ENCODE results near the gene KLHDC9. TPM values are rescaled to one million over a fixed set of nuclear protein-coding genes. Genes with fewer than 3 reads are reported as not detected.
"Not testable (repeated sequence)": the region's sequence is repeated elsewhere in the genome, so short reads cannot be mapped to it uniquely, and the experiment has no call there.

KLHDC9 gene
- total and polyA plus RNA-seq, 2 of the 13 experiments (the other 11 are each of a cell fraction or from before 2014, with no cell fraction given) = 2.9 TPM

DNA sequence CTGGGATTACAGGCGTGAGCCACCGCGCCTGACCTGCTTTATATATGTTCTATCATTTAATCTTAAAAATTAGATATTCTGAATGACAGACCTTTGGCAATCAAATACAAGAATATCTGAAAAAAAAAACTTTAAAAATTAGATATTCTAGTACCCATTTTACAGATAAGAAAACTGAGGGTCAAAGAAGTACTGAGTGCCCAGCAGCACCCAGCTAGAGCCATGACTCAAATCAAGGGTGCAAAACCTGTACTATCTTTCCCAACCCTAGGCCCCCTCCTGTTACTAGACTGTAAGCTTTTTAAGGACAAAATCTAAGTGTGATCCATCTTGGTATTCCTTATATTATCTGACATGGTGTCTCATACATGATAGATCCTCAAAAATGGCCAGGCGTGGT lies 36.7 kb upstream of the KLHDC9 start:
- POLR2A ChIA-PET = no interaction called here
- intact Hi-C loops (cut with micrococcal nuclease; ENCODE audit: unreplicated experiment) (no loop called here), in situ Hi-C loops (cut with HindIII; ENCODE audit: extremely low pct_ligation_motif_present, low pct_unique_long_range_greater_than_20kb) (no loop called here)
- CTCF ChIA-PET (ENCODE audit: low intra/inter-chr PET ratio, low total read pairs) = no interaction called here
- no peak for FAIRE-seq
- Histone ChIP-seq H3K36me3 (replicated peaks in 1 of 2; ENCODE audit: control insufficient read depth in 1 of 2, insufficient read depth in 2 of 2, low read length in 2 of 2) (no peaks in the 10 kb centered on the region), H3K27ac (ENCODE audit: extremely low read length, insufficient read depth, low read length) (no peak overlapping the region), H3K79me2 (ENCODE audit: insufficient read depth, low read length) (no peaks in the 10 kb centered on the region), H3K9ac (ENCODE audit: insufficient read depth, low read depth, low read length) (no peak overlapping the region), H2AFZ (ENCODE audit: low read length) (no peak overlapping the region), H3K4me1 (ENCODE audit: insufficient read depth, low read length) (no peaks in the 10 kb centered on the region), H3K4me2 (ENCODE audit: low read depth, low read length) (no peak overlapping the region), H3K27me3 (ENCODE audit: control insufficient read depth in 1 of 2, insufficient read depth in 2 of 2, low read length in 2 of 2) (no peaks in the 10 kb centered on the region), H4K20me1 (ENCODE audit: insufficient read depth, low read length) (no peaks in the 10 kb centered on the region), H3K9me3 (ENCODE audit: low read length) (no peaks in the 10 kb centered on the region), H3K4me3 (replicated peaks in 1 of 3; ENCODE audit: insufficient read depth in 1 of 3, low read depth in 2 of 3, low read length in 3 of 3) (no peak overlapping the region)
- no peak for DNase-seq (ENCODE audit: low spot score)
- BruUV-seq (replicated peaks) = no TSS peak
- 90% methylated on average over 4 of the region's 4 CpGs for WGBS (ENCODE audit: low lambda C conversion rate)
- ATAC-seq = no peak
- 0 out of 2 replicates have a peak, but pooled peaks have one; percentile 50 for TF ChIP-seq ZNF629 (CRISPR knock-in tag; conservative IDR thresholded peaks at IDR 0.05)
- no peak for TF ChIP-seq ZNF205 (CRISPR knock-in tag; IDR thresholded peaks at IDR 0.05)

DNA sequence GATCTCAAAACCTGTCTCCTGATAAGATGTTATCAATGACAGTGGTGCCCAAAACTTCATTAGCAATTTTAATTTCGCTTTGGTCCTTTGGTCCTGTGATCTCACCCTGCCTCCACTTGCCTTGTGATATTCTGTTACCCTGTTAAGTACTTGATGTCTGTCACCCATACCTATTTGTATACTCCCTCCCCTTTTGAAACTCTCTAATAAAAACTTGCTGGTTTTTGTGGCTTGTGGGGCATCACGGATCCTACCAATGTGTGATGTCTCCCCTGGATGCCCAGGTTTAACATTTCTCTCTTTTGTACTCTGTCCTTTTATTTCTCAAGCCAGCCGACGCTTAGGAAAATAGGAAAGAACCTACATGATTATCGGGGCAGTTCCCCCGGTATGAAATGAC lies 34.2 kb upstream of the KLHDC9 start:
- in situ Hi-C loops (cut with HindIII; ENCODE audit: extremely low pct_ligation_motif_present, low pct_unique_long_range_greater_than_20kb); H3K27me3 ChIP-seq (ENCODE audit: control insufficient read depth in 1 of 2, insufficient read depth in 2 of 2, low read length in 2 of 2); ATAC-seq; H3K9ac ChIP-seq (ENCODE audit: insufficient read depth, low read depth, low read length); POLR2A ChIA-PET; H3K9me3 ChIP-seq (ENCODE audit: low read length); H3K4me3 ChIP-seq (replicated peaks in 1 of 3; ENCODE audit: insufficient read depth in 1 of 3, low read depth in 2 of 3, low read length in 3 of 3); intact Hi-C loops (cut with micrococcal nuclease; ENCODE audit: unreplicated experiment); H3K36me3 ChIP-seq (replicated peaks in 1 of 2; ENCODE audit: control insufficient read depth in 1 of 2, insufficient read depth in 2 of 2, low read length in 2 of 2); DNase-seq (ENCODE audit: low spot score); H3K4me2 ChIP-seq (ENCODE audit: low read depth, low read length); FAIRE-seq; H2AFZ ChIP-seq (ENCODE audit: low read length); H3K27ac ChIP-seq (ENCODE audit: extremely low read length, insufficient read depth, low read length); H3K79me2 ChIP-seq (ENCODE audit: insufficient read depth, low read length); BruUV-seq (replicated peaks); H3K4me1 ChIP-seq (ENCODE audit: insufficient read depth, low read length); H4K20me1 ChIP-seq (ENCODE audit: insufficient read depth, low read length); CTCF ChIA-PET (ENCODE audit: low intra/inter-chr PET ratio, low total read pairs): not testable (repeated sequence)
- WGBS (ENCODE audit: low lambda C conversion rate) = 43% methylated on average over 6 of the region's 6 CpGs

DNA sequence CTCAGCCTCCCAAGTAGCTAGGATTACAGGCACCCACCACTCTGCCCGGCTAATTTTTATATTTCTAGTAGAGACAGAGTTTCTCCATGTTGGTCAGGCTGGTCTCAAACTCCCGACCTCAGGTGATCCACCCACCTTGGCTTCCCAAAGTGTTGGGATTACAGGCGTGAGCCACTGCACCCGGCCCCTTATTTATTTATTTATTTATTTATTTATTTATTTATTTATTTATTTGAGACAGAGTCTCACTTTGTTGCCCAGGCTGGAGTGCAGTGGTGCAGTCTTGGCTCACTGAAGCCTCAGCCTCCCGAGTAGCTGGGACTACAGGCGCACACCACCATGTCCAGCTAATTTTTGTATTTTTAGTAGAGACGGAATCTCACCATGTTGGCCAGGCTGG lies 32.5 kb upstream of the KLHDC9 start:
- H3K27me3 ChIP-seq (ENCODE audit: control insufficient read depth in 1 of 2, insufficient read depth in 2 of 2, low read length in 2 of 2); ATAC-seq; intact Hi-C loops (cut with micrococcal nuclease; ENCODE audit: unreplicated experiment); H3K9ac ChIP-seq (ENCODE audit: insufficient read depth, low read depth, low read length); DNase-seq (ENCODE audit: low spot score); H3K79me2 ChIP-seq (ENCODE audit: insufficient read depth, low read length); H3K36me3 ChIP-seq (replicated peaks in 1 of 2; ENCODE audit: control insufficient read depth in 1 of 2, insufficient read depth in 2 of 2, low read length in 2 of 2); BruUV-seq (replicated peaks); POLR2A ChIA-PET; H3K4me3 ChIP-seq (replicated peaks in 1 of 3; ENCODE audit: insufficient read depth in 1 of 3, low read depth in 2 of 3, low read length in 3 of 3); CTCF ChIA-PET (ENCODE audit: low intra/inter-chr PET ratio, low total read pairs); H3K27ac ChIP-seq (ENCODE audit: extremely low read length, insufficient read depth, low read length); in situ Hi-C loops (cut with HindIII; ENCODE audit: extremely low pct_ligation_motif_present, low pct_unique_long_range_greater_than_20kb); H4K20me1 ChIP-seq (ENCODE audit: insufficient read depth, low read length); H2AFZ ChIP-seq (ENCODE audit: low read length); H3K9me3 ChIP-seq (ENCODE audit: low read length); FAIRE-seq; H3K4me2 ChIP-seq (ENCODE audit: low read depth, low read length); H3K4me1 ChIP-seq (ENCODE audit: insufficient read depth, low read length): not testable (repeated sequence)
- WGBS (ENCODE audit: low lambda C conversion rate) = 65% methylated on average over 7 of the region's 7 CpGs

Data from HepG2 (cell line).